Stimulated activated CD8-positive, alpha-beta memory T cell treated with anti-CD3 and anti-CD28 coated beads, Interleukin-4, amount 100 ng/mL, for 1 hour (primary cell): ENCODE results near the gene CXCL5.
"Not testable (repeated sequence)": the region's sequence is repeated elsewhere in the genome, so short reads cannot be mapped to it uniquely, and the experiment has no call there.

Experiments
- DNase-seq, 2 donors: peaks; one replicate each; pipeline ENCODE4 v3.0.0-alpha.2; 2020; ENCODE audit warnings: low read depth in 2 of 2, low spot score in 1 of 2

CXCL5 gene

GRCh38 chr4:73974352-73974751 lies 24.1 kb downstream of the CXCL5 start:
- no peak for DNase-seq

DNA sequence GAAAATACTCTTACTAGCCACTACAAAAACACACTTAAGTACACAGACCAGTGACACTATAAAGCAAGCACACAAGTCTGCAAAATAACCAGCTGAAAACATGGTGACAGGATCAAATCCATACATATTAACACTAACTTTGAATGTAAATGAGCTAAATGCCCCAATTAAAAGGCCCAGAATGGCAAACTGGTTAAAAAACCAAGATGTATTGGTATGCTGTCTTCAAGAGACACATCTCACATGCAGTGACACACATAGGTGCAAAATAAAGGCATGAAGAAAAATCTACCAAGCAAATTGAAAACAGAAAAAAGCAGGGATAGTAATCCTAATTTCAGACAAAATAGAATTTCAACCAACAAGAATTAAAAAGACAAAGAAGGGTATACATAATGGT lies 27.5 kb downstream of the CXCL5 start:
- no peak for DNase-seq

DNA sequence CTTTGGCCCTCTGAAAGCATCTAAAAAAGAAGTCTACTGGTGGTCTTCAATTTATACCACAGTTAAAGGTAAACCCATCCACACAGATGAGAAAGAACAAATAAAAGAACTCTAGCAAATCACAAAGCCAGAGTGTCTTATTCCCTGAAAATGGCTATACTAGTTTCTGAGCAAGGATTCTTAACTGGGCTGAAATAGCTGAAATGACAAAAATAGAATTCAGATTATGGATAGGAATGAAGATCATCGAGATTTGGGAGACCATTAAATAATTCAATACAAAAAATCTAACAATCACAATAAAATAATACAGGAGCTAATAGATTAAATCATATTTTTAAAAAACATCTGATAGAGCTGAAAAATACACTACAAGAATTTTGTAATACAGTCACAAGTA lies 28.5 kb downstream of the CXCL5 start:
- no peak for DNase-seq

- DNase-seq, result no peak
Measured at GRCh38 chr4:73967866-73968265, 30.6 kb downstream of the CXCL5 start.

GRCh38 chr4:73964862-73965611 lies 33.4 kb downstream of the CXCL5 start:
- DNase-seq, result no peak

- no peak for DNase-seq
Measured at GRCh38 chr4:73962724-73963123, 35.8 kb downstream of the CXCL5 start.

DNA sequence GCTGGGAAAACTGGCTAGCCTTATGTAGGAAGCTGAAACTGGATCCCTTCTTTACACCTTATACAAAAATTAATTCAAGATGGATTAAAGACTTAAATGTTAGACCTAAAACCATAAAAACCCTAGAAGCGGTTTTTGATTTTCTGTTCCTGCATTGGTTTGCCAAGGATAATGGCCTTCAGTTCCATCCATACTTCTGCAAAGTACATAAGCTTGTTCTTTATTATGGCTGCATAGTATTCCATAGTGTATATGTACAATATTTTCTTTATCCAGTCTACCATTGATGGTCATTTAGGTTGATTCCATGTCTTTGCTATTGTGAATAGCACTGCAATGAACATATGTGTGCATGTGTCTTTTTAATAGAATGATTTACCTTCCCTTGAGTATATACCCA lies 39.4 kb downstream of the CXCL5 start:
- DNase-seq, result not testable (repeated sequence)

DNA sequence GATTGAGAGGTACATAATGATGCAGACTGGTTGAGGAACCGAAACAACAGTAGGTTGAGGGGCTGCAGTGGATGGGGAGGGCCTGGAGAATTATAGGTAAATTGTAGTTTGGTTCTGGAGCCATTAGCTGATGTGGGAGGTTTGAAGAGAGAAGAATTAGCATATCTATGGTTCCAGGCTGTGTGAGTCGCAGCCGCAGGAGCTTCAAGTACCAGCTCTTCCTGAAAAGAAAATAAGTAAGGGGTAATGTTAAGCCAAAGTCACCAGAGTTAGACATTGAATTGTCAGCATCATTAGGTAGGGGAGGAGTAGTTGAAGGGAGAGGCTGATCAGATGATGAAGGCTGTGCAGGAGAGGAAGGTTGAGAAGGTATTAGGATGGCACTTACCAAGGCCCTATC lies 46.1 kb downstream of the CXCL5 start:
- DNase-seq, result no peak

DNA sequence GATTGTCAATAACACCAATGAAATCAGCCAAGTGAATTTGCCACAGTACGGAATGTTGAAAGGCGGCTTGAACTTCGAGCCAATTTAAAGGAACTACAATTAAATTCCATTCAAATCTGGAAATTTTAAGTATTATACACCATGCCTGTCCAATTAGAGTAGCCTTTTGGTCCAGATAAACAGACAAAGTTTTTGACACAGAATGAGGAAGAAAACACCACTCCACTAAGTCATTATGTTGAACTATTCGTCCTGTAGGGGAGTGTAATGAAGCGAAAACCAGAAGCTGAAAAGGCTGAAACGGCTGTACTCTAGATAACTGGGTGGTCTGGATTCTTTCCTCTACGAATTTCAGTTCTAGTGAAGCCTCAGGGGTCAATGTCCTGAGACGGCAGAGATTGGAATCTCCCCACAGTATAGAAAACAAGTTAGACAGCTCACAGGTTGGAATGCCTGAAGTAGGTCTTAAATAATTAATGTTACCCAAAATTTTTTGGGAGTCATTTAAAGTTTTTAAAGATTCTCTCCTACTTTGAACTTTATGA lies 48.0 kb downstream of the CXCL5 start:
- DNase-seq, result not testable (repeated sequence)

DNA sequence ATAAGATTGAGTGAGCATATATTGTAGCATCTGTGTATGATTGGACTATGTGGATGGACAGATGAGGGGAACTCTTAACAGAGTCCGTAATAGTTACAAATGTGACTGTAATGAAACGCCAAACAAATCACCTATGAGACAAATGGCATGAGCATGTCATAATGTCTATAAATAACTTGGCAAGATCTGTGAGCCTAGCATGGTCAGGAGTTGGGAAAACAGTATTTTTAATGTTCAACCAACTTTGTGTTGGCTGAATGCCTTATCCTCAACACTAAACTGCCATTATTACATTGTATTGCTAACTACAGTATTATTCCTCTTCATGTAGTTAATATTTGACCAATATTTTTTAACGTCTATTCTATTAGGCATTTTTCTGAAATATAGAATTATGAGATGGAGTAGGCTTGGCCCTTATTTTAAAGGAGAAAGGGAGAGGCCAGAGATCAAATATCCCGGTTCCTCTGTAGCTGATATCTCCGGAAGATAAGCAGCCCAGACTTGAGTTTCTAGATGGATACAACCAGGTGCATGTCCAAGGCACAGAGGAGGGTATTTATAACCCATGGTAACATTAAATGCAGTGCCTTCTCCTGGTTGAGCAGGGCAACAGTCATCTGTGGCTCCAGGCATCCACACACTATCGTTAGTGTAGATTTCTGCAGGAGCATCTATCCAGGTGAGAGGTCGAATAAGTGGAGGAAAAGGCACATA lies 49.3 kb downstream of the CXCL5 start:
- DNase-seq, result no peak

DNA sequence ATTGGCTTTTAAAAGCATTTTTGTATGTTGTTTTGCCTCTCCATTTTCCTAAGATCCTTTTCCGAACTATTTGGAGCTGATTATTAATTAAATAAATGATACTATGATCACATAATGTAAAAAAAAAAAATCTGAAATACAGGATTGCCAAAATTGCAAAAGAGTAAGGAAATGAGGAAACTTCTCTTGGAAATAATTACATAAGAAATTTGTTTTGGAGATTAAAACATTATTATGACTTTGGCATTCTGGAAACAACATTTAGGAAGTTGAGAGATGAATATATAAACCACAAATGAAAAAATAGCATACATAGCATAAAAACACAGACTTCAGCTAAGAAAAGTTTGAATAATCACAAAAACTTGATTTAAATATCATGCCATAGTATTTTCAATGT lies 50.2 kb downstream of the CXCL5 start:
- no peak for DNase-seq

DNA sequence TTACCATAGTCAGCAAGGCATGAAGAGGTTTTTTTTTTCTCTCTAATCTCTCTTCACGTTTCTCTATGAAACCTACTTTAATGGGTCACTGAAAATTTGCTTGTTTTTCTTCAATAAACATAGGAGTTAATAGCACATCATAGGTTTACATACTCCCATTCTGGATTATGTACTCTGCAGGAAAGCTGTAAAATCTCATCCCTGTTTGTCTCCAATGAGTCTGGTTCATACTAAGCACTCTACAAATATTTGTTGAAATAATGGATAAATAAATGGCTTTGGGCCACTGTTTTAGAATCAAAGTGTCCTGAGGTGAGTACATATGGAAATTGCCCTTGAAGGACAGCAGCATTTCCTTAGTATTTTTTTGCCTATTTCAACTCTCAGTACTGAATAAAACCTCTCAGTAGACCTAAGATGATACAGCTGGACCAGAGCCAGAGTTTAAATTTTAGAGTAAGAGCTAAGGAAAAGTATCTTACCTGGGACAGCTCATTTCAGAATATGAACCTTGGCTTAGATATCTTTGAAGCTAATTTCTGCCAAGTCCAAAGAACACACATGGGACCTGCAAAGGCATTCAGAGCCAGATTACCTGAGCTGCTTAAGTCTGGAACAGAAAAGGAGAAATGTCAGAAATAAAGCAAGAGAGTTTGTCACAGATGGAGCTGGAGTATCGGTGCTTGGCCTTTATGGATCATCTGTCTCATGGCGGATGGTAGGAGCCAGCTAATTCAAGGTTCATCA lies 51.1 kb downstream of the CXCL5 start:
- DNase-seq, result no peak

GRCh38 chr4:73945674-73946449 lies 52.6 kb downstream of the CXCL5 start:
- no peak for DNase-seq
